ENCODE measurements around the gene KLRC3.
"Not testable (repeated sequence)": the region's sequence is repeated elsewhere in the genome, so short reads cannot be mapped to it uniquely, and the experiment has no call there.

KLRC3 gene

DNA sequence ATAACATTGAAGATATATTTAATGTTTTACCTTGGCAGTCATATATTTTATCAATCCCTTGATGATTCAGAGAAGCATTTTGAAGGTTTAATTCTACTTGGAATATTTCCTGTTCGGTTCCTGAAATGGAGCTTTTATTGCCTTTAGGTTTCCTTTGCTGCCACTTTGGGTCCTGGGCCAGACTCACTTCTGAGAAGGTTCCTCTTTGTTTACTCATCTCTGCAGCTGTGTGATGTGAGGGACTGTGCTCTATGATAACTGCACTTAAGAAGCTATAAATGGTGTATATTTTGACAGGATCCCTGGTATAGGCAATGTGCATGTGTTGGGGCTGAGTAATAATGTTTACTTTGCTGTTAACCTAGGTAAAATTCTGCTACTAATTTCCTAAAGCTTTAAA is at the start of gene KLRC3:
KLRC3 (minus strand) TSS at position 262 of the 400 bp plus-strand sequence; CDS start at position 217, 45 bp downstream.
- not testable (repeated sequence) for DNase-seq

DNA sequence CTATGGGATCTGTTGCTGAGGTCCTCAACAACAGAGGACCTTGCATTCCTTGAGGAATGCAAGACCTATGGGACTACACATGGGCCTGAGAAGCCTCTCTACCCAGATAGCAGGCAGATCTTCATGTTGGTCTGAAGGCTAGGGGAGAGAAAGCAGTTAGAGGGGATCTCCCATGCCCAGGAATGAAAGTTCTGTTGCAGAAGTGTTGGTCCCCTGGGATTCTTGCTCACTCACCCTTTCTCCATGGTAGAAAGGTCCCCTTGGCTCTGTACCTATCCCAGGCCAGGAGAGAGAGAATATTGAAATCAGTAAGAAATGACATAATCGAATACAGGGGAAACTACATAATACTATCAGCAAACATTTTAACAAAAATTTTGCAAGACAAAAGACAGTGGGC is 49.3 kb upstream of the KLRC3 start:
- DNase-seq: no peak

DNA sequence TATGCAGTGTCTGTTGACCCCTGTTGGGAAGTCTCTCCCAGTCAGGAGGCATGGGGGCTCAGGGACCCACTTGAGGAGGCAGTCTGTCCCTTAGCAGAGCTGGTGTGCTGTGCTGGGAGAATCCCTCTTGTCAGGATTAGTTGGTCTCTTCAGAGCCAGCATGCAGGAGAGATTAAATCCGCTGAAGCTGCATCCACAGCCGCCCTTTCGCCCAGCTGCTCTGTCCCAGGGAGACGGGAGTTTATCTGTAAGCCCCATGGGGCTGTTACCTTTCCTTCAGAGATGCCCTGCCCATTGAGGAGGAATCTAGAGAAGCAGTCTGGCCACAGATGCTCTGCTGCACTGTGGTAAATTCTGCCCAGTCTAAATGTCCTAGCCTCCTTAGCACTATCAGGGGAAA is 45.9 kb upstream of the KLRC3 start:
- DNase-seq: no peak

- no peak for DNase-seq
Observed at GRCh38 chr12:10457760-10458159, 37.4 kb upstream of the KLRC3 start.

- no peak for DNase-seq
Observed at GRCh38 chr12:10456856-10457255, 36.5 kb upstream of the KLRC3 start.

- DNase-seq: no peak
Observed at GRCh38 chr12:10455766-10456165, 35.4 kb upstream of the KLRC3 start.

DNA sequence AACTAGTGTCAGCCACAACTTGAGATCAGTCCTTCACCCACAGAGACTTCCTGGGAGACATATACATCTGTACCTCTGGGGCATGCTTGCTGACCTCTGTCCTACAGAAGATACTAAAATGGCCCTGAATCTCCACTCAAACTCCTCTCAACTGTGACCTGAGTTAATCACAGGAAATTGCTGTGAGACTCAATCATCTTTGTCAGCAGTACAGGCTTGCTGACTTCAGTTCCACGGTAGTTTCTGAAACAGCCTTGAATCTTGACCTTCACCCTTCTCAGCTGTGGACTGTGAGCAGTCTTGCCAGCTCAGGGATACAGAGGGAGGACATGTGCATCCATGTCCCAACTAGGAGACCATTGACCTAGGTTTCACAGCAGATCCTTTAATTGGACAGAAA is 34.1 kb upstream of the KLRC3 start:
- no peak for DNase-seq

- no peak for DNase-seq
Observed at GRCh38 chr12:10453156-10453555, 32.8 kb upstream of the KLRC3 start, which contains the start of gene KLRC1. TSS of gene KLRC1 (minus strand) at chr12:10453377. CDS start at chr12:10451156, 2,221 bp downstream.

- DNase-seq: no peak
Observed at GRCh38 chr12:10448236-10448635, 27.8 kb upstream of the KLRC3 start.

GRCh38 chr12:10446052-10446451 is 25.7 kb upstream of the KLRC3 start:
- DNase-seq: not testable (repeated sequence)

- DNase-seq: not testable (repeated sequence)
Observed at GRCh38 chr12:10441144-10441543, 20.7 kb upstream of the KLRC3 start.

DNA sequence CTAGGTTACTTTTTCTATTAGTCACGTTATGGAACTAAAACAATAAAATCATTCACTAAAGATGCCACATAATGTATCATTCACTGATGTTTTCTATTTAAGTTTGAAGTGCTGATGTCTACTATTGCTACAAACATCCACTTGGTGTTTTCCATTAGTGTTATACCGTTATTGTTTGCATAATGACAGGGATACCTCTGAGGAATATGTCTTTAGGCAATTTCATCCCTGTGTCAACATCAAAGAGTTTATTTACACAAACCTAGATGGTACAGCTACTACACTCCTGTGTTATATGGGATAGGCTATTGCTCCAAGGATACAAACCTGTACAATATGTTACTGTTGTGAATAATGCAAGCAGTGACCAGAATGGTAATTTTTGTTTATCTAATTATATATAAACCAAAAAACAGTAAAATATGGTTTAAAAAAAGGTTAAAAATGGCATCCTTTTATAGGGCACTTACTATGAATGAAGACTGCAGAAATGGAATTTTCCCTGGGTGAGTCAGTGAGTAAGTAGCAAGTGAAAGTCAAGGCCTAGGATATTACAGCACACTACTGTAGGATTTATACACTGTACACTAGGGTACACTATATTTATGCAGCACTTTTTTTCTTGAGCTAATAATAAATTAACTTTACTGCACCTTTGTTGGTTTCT is 19.3 kb upstream of the KLRC3 start:
- DNase-seq: peak; percentile 63

DNA sequence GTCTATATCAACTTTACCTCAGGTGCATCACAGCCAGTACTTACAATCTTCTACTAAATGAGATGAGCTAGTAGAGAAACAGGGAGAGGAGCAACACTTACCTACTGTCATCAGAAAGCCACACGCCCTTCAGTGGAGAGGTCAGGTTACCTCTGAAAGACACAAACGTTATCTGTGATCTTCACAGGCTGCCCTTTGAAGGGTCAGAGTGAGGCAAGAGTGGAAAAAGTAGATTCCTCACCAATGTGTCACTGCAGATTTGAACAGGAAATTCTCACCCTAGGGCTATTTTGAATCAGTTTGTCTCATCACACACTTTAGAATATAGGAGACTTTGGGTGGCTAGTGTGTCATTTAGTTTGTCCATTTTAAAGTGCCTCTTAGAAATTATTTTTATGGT is 17.2 kb upstream of the KLRC3 start:
- DNase-seq: not testable (repeated sequence)

- peak; percentile 5 for DNase-seq
Observed at GRCh38 chr12:10435816-10436215, 15.4 kb upstream of the KLRC3 start, which contains the start of gene KLRC2. TSS of gene KLRC2 (minus strand) at chr12:10436010. CDS start at chr12:10435986, 24 bp downstream.

DNA sequence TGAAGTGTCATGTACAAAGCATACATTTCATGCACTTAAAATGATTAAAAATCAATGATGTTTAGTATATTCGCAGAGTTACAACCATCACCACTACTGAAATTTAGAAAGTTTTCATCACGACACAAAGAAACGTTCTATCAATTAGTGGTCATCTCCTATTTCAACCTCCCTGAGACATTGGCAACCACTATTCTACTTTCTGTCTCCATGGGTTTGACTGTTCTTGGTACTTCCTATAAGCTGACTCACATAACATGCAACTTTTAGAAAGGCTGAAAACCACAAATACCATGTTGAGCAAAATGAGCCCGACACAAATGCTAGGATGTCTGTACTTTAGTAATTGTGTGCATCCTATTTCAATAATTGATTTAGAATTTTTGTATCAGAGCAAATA is 10.2 kb upstream of the KLRC3 start:
- not testable (repeated sequence) for DNase-seq

DNA sequence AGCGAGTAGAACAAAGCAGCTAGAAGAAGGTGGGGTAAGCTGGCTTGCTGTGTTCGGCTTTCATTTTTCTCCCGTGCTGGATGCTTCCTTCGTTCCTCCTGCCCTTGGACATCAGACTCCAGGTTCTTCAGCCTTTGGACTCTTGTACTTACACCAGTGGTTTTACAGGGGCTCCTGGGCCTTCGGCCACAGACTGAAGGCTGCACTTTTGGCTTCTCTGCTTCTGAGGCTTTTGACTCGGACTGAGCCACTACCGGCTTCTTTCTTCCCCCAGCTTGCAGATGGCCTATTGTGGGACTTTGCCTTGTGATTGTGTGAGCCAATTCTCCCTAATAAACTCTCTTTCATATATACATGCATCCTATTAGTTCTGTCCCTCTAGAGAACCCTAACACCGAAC is 5.5 kb upstream of the KLRC3 start:
- not testable (repeated sequence) for DNase-seq

- not testable (repeated sequence) for DNase-seq
Observed at GRCh38 chr12:10424260-10424899, 4.0 kb upstream of the KLRC3 start.

DNA sequence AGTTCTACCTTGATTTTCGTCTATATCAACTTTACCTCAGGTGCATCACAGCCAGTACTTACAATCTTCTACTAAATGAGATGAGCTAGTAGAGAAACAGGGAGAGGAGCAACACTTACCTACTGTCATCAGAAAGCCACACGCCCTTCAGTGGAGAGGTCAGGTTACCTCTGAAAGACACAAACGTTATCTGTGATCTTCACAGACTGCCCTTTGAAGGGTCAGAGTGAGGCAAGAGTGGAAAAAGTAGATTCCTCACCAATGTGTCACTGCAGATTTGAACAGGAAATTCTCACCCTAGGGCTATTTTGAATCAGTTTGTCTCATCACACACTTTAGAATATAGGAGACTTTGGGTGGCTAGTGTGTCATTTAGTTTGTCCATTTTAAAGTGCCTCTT is 1.8 kb upstream of the KLRC3 start:
- DNase-seq: not testable (repeated sequence)

- peak; percentile 22 for DNase-seq
Observed at GRCh38 chr12:10409392-10409791, 11.0 kb downstream of the KLRC3 start, which contains the start of gene KLRC4. TSS of gene KLRC4 (minus strand) at chr12:10409757. CDS start at chr12:10409575, 182 bp downstream.

- DNase-seq: no peak
Observed at GRCh38 chr12:10408842-10409241, 11.6 kb downstream of the KLRC3 start.

DNA sequence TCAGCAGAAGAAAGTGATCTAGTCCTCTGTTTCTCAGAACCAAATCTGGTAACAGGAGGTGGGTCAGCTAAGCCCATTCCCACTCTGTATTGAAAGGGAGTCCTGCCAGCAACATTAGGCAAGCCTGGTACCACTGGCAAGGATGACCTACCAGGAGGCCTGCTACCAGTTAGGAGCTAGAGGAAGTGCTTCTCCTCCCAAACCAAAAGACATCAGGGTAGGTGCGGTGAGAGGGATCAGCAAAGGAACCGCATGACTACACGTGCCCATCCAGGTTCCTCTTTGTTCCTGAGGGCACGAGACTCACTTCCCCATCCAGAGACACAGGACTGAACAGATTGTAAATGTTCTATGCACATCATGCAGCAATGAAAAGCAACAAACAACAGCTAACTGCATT is 13.7 kb downstream of the KLRC3 start:
- no peak for DNase-seq

GRCh38 chr12:10405294-10405693 is 15.1 kb downstream of the KLRC3 start:
- DNase-seq: no peak

GRCh38 chr12:10404798-10405197 is 15.6 kb downstream of the KLRC3 start:
- DNase-seq: no peak

GRCh38 chr12:10400829-10401228 is 19.6 kb downstream of the KLRC3 start:
- no peak for DNase-seq

Data from NCI-H345 (cell line).